Astrocyte of the spinal cord (primary cell): ENCODE measurements around the gene ZCRB1.
"Not testable (repeated sequence)": the region's sequence is repeated elsewhere in the genome, so short reads cannot be mapped to it uniquely, and the experiment has no call there.

Experiments
- DNase-seq: peaks from one replicate; pipeline ENCODE4 v3.0.0; 2011; ENCODE audit warnings: low read depth, low spot score
- H3K4me3 ChIP-seq: 2 replicates; pipeline ENCODE4 v1.5.1; 2011; ENCODE audit warnings: low read depth, mild to moderate bottlenecking, low read length, moderate library complexity
- in situ Hi-C: cut with HindIII; loops from 2 replicates; pipeline ENCODE4 v1.10.0; 2017; ENCODE audit warnings: low sequenced_read_pairs
- TF ChIP-seq, protein P1 (sequence below): IDR thresholded peaks from 2 replicates; pipeline ENCODE4 v1.5.1; 2012; ENCODE audit warnings: low read depth, mild to moderate bottlenecking, low read length, inconsistent platforms

Gene ZCRB1

DNA sequence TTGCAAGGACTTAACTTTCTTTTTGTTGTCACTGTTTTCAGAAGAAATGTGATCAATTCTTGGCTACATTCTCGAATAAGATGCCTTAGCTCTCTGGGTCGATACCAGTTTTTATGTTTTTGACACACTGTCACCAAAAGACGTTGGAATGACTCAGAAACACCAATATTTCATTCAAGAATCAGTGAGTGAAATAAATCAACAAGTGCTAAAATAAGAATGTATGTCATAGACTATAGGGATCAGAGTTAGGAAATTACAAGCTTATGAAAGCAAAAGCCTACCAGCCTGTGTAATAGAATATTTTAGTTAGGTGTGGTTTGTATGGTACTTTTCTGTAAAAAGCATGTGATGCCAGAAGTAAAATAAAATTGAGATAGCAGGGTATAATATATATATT is 17.8 kb upstream of the ZCRB1 start:
- DNase-seq = no peak
- in situ Hi-C loops = no loop called here
- no peak overlapping the region for H3K4me3 ChIP-seq
- TF ChIP-seq, protein P1, sequence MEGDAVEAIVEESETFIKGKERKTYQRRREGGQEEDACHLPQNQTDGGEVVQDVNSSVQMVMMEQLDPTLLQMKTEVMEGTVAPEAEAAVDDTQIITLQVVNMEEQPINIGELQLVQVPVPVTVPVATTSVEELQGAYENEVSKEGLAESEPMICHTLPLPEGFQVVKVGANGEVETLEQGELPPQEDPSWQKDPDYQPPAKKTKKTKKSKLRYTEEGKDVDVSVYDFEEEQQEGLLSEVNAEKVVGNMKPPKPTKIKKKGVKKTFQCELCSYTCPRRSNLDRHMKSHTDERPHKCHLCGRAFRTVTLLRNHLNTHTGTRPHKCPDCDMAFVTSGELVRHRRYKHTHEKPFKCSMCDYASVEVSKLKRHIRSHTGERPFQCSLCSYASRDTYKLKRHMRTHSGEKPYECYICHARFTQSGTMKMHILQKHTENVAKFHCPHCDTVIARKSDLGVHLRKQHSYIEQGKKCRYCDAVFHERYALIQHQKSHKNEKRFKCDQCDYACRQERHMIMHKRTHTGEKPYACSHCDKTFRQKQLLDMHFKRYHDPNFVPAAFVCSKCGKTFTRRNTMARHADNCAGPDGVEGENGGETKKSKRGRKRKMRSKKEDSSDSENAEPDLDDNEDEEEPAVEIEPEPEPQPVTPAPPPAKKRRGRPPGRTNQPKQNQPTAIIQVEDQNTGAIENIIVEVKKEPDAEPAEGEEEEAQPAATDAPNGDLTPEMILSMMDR = no peak

GRCh38 chr12:42342028-42342427 is 16.1 kb upstream of the ZCRB1 start:
- no peak for DNase-seq
- H3K4me3 ChIP-seq = no peak overlapping the region
- in situ Hi-C loops = no loop called here
- TF ChIP-seq, protein P1 = no peak

DNA sequence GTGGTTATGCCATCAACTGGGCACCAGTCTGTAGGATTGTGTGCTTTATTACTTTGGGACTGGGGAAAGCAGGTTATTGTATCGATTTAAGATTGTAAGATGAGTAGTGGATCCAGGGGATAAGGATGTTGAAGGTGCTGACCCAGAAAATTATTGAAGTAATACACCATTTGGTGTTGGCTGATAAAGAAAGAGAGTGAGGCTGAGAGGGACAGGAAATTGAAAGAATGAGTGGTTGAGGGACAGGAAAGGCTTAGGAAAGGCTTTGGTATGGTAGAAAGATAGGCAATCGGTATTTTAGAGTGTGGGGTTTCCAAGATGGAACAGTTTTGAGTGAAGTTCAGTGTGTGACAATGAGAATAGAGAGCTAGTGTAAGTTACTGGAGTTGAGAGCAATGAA is 12.4 kb upstream of the ZCRB1 start:
- TF ChIP-seq, protein P1 = no peak
- DNase-seq = no peak
- in situ Hi-C loops = no loop called here
- H3K4me3 ChIP-seq = no peak overlapping the region

DNA sequence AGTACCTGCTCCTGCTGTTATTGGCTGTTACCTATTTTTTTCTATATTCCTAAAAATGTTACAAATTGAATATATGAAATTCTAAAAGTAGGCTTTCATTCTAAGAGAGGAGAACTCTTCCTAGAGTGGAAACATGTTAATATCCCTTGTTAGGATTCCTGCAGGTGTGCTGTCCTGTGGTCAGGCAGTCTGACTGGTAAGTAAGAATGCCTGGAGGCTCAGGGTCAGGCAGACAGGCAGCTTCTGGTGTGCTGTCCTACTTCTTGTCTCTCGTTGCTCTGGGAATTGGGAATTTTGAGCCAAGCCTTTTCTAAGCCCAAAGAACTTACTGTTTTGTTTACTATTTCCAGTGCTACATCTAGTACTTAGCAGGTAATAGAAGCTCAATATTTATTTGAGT is 10.4 kb upstream of the ZCRB1 start:
- in situ Hi-C loops = no loop called here
- no peak overlapping the region for H3K4me3 ChIP-seq
- TF ChIP-seq, protein P1 = no peak
- no peak for DNase-seq

GRCh38 chr12:42332301-42333285 is 6.7 kb upstream of the ZCRB1 start:
- peak; percentile 56 for DNase-seq
- in situ Hi-C loops = no loop called here

DNA sequence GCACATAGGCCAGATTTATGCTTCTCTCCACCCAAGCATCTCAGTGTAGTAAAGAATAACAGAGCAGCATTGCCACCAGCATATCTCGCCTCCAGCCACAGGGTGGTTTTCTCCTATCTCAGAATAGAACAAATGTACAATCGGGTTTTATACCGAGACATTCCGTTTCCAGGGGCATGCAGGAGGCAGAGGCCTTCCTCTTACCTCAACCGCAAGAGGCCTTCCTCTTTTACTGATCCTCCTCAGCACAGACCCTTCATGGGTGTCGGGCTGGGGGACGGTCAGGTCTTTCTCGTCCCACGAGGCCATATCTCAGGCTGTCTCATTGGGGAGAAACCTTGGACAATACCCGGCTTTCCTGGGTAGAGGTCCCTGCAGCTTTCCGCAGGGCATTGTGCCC is 4.2 kb upstream of the ZCRB1 start:
- in situ Hi-C loops, H3K4me3 ChIP-seq, DNase-seq: not testable (repeated sequence)

More at GRCh38 chr12:42332301-42333285, 6.7 kb upstream of the ZCRB1 start:
- TF ChIP-seq, protein P1 = peak; percentile 47
- no peak overlapping the region for H3K4me3 ChIP-seq

GRCh38 chr12:42327227-42327590 is 1.3 kb upstream of the ZCRB1 start:
- in situ Hi-C loops = no loop called here
- TF ChIP-seq, protein P1 = no peak

More at GRCh38 chr12:42327227-42327590, 1.3 kb upstream of the ZCRB1 start:
- DNase-seq = no peak
- peak overlapping the region; percentile 91 for H3K4me3 ChIP-seq
